K562 (cell line): ENCODE data around the gene IL1RL2. TPM values are rescaled to one million over a fixed set of nuclear protein-coding genes. Genes with fewer than 3 reads are reported as not detected.

ENCODE experiments used
- ATAC-seq: fragments of 200-7000 bp; cut with Tn5 transposase; 3 replicates; pipeline ENCODE4 v1.9.1; 2020; ENCODE audit warnings: moderate library complexity
- BruUV-seq: library from RNA; stranded (reverse); fragments of 400-500 nt; replicated peaks from 2 replicates; lab custom pipeline; 2021; lab: Mats Ljungman, UMichigan
- CTCF ChIA-PET: fragments of 300-600 bp; formaldehyde crosslinking; extraction: SDS; loops from one replicate; lab custom pipeline; 2021; ENCODE audit warnings: low intra/inter-chr PET ratio; lab: Yijun Ruan, JAX
- POLR2A ChIA-PET: fragments of 300-600, 350-650 bp; sonication (Branson Sonifier 250); formaldehyde crosslinking; extraction: SDS; loops from one replicate; lab custom pipeline; 2021; ENCODE audit warnings: antibody characterized with exemption, inconsistent platforms; lab: Yijun Ruan, JAX
- DNase-seq, 4 experiments: peaks; one replicate each; pipeline versions ENCODE4 v3.0.0 to v3.0.0-alpha.2; 2011 to 2018; ENCODE audit warnings: low spot score in 3 of 4, mixed read lengths in 3 of 4; ENCODE audit errors: extremely low read depth in 1 of 4
- FAIRE-seq: peaks from 2 replicates; lab custom pipeline; 2011; peaks lifted over from hg19 to GRCh38; lab: Jason Lieb, UNC
- H2AFZ ChIP-seq: 2 replicates; pipeline ENCODE4 v1.6.0; 2011; ENCODE audit warnings: low read depth, low read length, control low read depth, inconsistent platforms
- H3K27ac ChIP-seq: fragments of 200-600 bp; 3 replicates; pipeline ENCODE4 v1.8.0; 2011; ENCODE audit warnings: low read depth, mild to moderate bottlenecking, control low read depth, inconsistent platforms, low read length, moderate library complexity, mixed read lengths; ENCODE audit errors: extremely low read depth
- H3K27me3 ChIP-seq, 2 experiments: fragments of 300-600 bp in 1 of 2; 2 replicates in 1 of 2; 3 replicates in 1 of 2; pipeline versions ENCODE4 v1.6.0 to v1.8.0; 2011; ENCODE audit warnings: inconsistent platforms in 2 of 2, low read length in 2 of 2, mild to moderate bottlenecking in 1 of 2, mixed read lengths in 1 of 2, moderate library complexity in 1 of 2; ENCODE audit not compliant: control insufficient read depth in 2 of 2, insufficient read depth in 2 of 2
- H3K36me3 ChIP-seq: fragments of 300-600 bp; 3 replicates; pipeline ENCODE4 v1.8.0; 2011; ENCODE audit warnings: mild to moderate bottlenecking, low read length, inconsistent platforms; ENCODE audit not compliant: control insufficient read depth, insufficient read depth
- H3K4me1 ChIP-seq, 2 experiments: fragments of 200-600 bp in 1 of 2; replicated peaks in 1 of 2; 2 replicates in 1 of 2; 3 replicates in 1 of 2; pipeline versions ENCODE4 v1.5.1 to v1.8.0; 2011; ENCODE audit warnings: inconsistent platforms in 2 of 2, low read length in 2 of 2, mild to moderate bottlenecking in 1 of 2, mixed read lengths in 1 of 2, moderate library complexity in 1 of 2; ENCODE audit not compliant: control insufficient read depth in 2 of 2, insufficient read depth in 2 of 2
- H3K4me2 ChIP-seq: 2 replicates; pipeline ENCODE4 v1.6.1; 2011; ENCODE audit warnings: low read length, control low read depth, inconsistent platforms, mixed read lengths; ENCODE audit not compliant: insufficient read depth
- H3K4me3 ChIP-seq: fragments of 200-600 bp; sonication (generic), shearing (Covaris generic); 2 replicates; pipeline ENCODE4 v1.5.1; 2016; ENCODE audit warnings: control low read depth, inconsistent platforms
- H3K79me2 ChIP-seq: fragments of 200-600 bp; 3 replicates; pipeline ENCODE4 v1.8.0; 2011; ENCODE audit warnings: low read length, inconsistent platforms; ENCODE audit not compliant: control insufficient read depth, insufficient read depth
- H3K9ac ChIP-seq, 2 experiments: 2 replicates each; pipeline versions ENCODE4 v1.6.0 to v1.6.1; 2011; ENCODE audit warnings: low read depth in 2 of 2, low read length in 2 of 2, control low read depth in 1 of 2, inconsistent platforms in 1 of 2, mild to moderate bottlenecking in 1 of 2, mixed read lengths in 1 of 2; ENCODE audit not compliant: insufficient read depth in 1 of 2
- H3K9me1 ChIP-seq: one replicate; pipeline ENCODE4 v1.6.0; 2011; ENCODE audit warnings: inconsistent platforms, mild to moderate bottlenecking, low read length, moderate library complexity; ENCODE audit not compliant: control insufficient read depth, insufficient read depth
- H3K9me3 ChIP-seq: replicated peaks from 2 replicates; pipeline ENCODE4 v1.5.1; 2011; ENCODE audit warnings: low read depth, low read length, inconsistent platforms; ENCODE audit not compliant: control insufficient read depth, insufficient read depth
- H4K20me1 ChIP-seq: replicated peaks from 2 replicates; pipeline ENCODE4 v1.6.1; 2011; ENCODE audit warnings: low read length, inconsistent platforms, mixed read lengths; ENCODE audit not compliant: control insufficient read depth, insufficient read depth
- CBFA2T2 ChIP-seq: fragments of 450-650 bp; conservative IDR thresholded peaks from 2 replicates; pipeline ENCODE4 v1.6.1; 2017; ENCODE audit warnings: mild to moderate bottlenecking
- CCAR2 ChIP-seq: fragments of 200-400 bp; formaldehyde crosslinking; IDR thresholded peaks from 2 replicates; pipeline ENCODE4 v1.6.1; 2017; ENCODE audit warnings: mild to moderate bottlenecking, low read depth, low read length
- MCM5 ChIP-seq: fragments of 450-650 bp; IDR thresholded peaks from 2 replicates; pipeline ENCODE4 v1.6.1; 2016; ENCODE audit warnings: low read depth
- PHTF2 ChIP-seq: fragments of 250-450 bp; sonication (Bioruptor Pico); IDR thresholded peaks from 2 replicates; pipeline ENCODE4 v1.5.0; 2021; ENCODE audit warnings: mild to moderate bottlenecking
- RFX7 ChIP-seq: fragments of 250-450 bp; sonication (Bioruptor Pico); IDR thresholded peaks from 2 replicates; pipeline ENCODE4 v1.5.1; 2021; ENCODE audit warnings: mild to moderate bottlenecking
- SAP30 ChIP-seq: fragments of 200-600 bp; sonication (generic); IDR thresholded peaks from 2 replicates; pipeline ENCODE4 v1.6.1; 2012; ENCODE audit warnings: borderline replicate concordance, low read depth, mild to moderate bottlenecking, moderate library complexity, low read length, control low read depth, inconsistent platforms; ENCODE audit not compliant: insufficient read depth, poor library complexity, severe bottlenecking
- TCF7 ChIP-seq: sonication (generic); IDR thresholded peaks from 2 replicates; pipeline ENCODE4 v1.6.1; 2016; ENCODE audit warnings: antibody characterized with exemption, borderline replicate concordance
- TFAP4 ChIP-seq: sonication (generic); formaldehyde crosslinking; IDR thresholded peaks from 2 replicates; pipeline ENCODE4 v1.8.0; 2022; ENCODE audit warnings: missing genetic modification reagents, mild to moderate bottlenecking, moderate library complexity, borderline replicate concordance
- TGIF2 ChIP-seq: sonication (generic); formaldehyde crosslinking; IDR thresholded peaks from 2 replicates; pipeline ENCODE4 v1.8.1; 2022; ENCODE audit warnings: mild to moderate bottlenecking, missing genetic modification reagents, moderate library complexity
- TRIM28 ChIP-seq: fragments of 450-650 bp; IDR thresholded peaks from 2 replicates; pipeline ENCODE4 v1.6.1; 2017
- U2AF1 ChIP-seq: fragments of 200-400 bp; formaldehyde crosslinking; optimal IDR thresholded peaks from 2 replicates; pipeline ENCODE3; 2017; ENCODE audit warnings: mild to moderate bottlenecking, low read depth, low read length, moderate library complexity
- ZNF23 ChIP-seq: fragments of 250-450 bp; sonication (Bioruptor Pico); IDR thresholded peaks from 2 replicates; pipeline ENCODE4 v1.4.0; 2020; ENCODE audit warnings: mild to moderate bottlenecking
- ZNF311 ChIP-seq: fragments of 250-450 bp; sonication (Bioruptor Pico); IDR thresholded peaks from 2 replicates; pipeline ENCODE4 v1.4.0; 2020; ENCODE audit warnings: mild to moderate bottlenecking, moderate library complexity
- ZNF695 ChIP-seq: fragments of 450-650 bp; formaldehyde crosslinking; IDR thresholded peaks from 2 replicates; pipeline ENCODE4 v1.4.0; 2020; ENCODE audit warnings: mild to moderate bottlenecking, moderate library complexity
- WGBS: fragments of 100-300 bp; shearing (Covaris generic); methylation state at CpG from one replicate; pipeline ENCODE4 v1.1.6; 2016; ENCODE audit warnings: low coverage, mixed read lengths; ENCODE audit not compliant: insufficient coverage; ENCODE audit errors: missing lambda C conversion rate; 5-methylcytosine and 5-hydroxymethylcytosine counted together
- in situ Hi-C: fragments of 300-500 bp; cut with MboI; formaldehyde crosslinking; loops from 4 replicates; pipeline ENCODE4 v1.15.0; 2018; ENCODE audit warnings: inconsistent platforms, mixed read lengths
- intact Hi-C: fragments of 100-400 bp; cut with micrococcal nuclease; formaldehyde crosslinking; loops from 2 replicates; pipeline ENCODE4 v1.14.2; 2022
- polyA plus RNA-seq, 8 experiments: library from polyadenylated mRNA; depleted of rRNA in 4 of 8; stranded (reverse) in 5 of 8; unstranded in 3 of 8; fragments of >200 nt; fragmentation: Nextera tagmentation in 2 of 8; fragmentation: Illumina TruSeq in 1 of 8; extraction: Ambion mirVana in 2 of 8; extraction: Trizol in 1 of 8; gene quantifications; 2 replicates each; pipeline versions ENCODE4 v1.2.1 to v1.2.3, GENCODE V29; 2011 to 2014; ENCODE audit warnings: inconsistent platforms in 1 of 8, missing spikeins in 1 of 8
- total RNA-seq, 7 experiments: library from RNA; depleted of rRNA in 6 of 7; stranded (reverse); fragments of >200 nt in 6 of 7; fragmentation: Illumina TruSeq in 2 of 7; extraction: Trizol in 2 of 7; gene quantifications; 2 replicates each; pipeline versions ENCODE4 v1.2.1 to v1.2.3, GENCODE V29; 2011 to 2021; ENCODE audit warnings: low replicate concordance in 1 of 7
- TF ChIP-seq, protein P1 (sequence below): fragments of 450-650 bp; conservative IDR thresholded peaks from 2 replicates; pipeline ENCODE4 v1.6.1; 2016; ENCODE audit warnings: missing genetic modification characterization, low read depth, mild to moderate bottlenecking, missing compliant biosample characterization, moderate library complexity

The IL1RL2 gene
- total and polyA plus RNA-seq, 9 of the 15 experiments (the other 6 are each of a cell fraction or from before 2014, with no cell fraction given), result not detected

- no peak for FAIRE-seq
- CTCF ChIA-PET, result no interaction called here
- H3K27me3 ChIP-seq, result 0 out of 5 replicates have a peak, but pooled peaks cover 0 to 2% of the 10 kb centered on the region in 2 experiments
- no peaks in the 10 kb centered on the region for H4K20me1 ChIP-seq
- DNase-seq, result no peak
- no peak overlapping the region for H3K9ac ChIP-seq
- no peak for ATAC-seq
- no peak overlapping the region for H3K27ac ChIP-seq
- H3K4me1 ChIP-seq, result no peaks in the 10 kb centered on the region
- no peak overlapping the region for H3K4me2 ChIP-seq
- no peaks in the 10 kb centered on the region for H3K9me1 ChIP-seq
- H2AFZ ChIP-seq, result no peak overlapping the region
- H3K36me3 ChIP-seq, result no peaks in the 10 kb centered on the region
- in situ Hi-C loops, result no loop called here
- no peak overlapping the region for H3K4me3 ChIP-seq
- no TSS peak for BruUV-seq
- H3K79me2 ChIP-seq, result no peaks in the 10 kb centered on the region
- TF ChIP-seq TGIF2 (no peak), CCAR2 (no peak), TCF7 (no peak), RFX7 (no peak), U2AF1 (no peak), ZNF23 (CRISPR knock-in tag) (no peak), TRIM28 (no peak), PHTF2 (CRISPR knock-in tag) (no peak), MCM5 (no peak), ZNF311 (CRISPR knock-in tag) (no peak), TFAP4 (CRISPR knock-in tag) (no peak), SAP30 (no peak), ZNF695 (CRISPR knock-in tag) (no peak), CBFA2T2 (no peak)
- TF ChIP-seq, protein P1, sequence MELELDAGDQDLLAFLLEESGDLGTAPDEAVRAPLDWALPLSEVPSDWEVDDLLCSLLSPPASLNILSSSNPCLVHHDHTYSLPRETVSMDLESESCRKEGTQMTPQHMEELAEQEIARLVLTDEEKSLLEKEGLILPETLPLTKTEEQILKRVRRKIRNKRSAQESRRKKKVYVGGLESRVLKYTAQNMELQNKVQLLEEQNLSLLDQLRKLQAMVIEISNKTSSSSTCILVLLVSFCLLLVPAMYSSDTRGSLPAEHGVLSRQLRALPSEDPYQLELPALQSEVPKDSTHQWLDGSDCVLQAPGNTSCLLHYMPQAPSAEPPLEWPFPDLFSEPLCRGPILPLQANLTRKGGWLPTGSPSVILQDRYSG (tag), result no peak
- POLR2A ChIA-PET, result no interaction called here
- intact Hi-C loops, result no loop called here
- no peaks in the 10 kb centered on the region for H3K9me3 ChIP-seq
- WGBS, result 19% methylated on average over 2 of the region's 2 CpGs
Measured at GRCh38 chr2:102285368-102285767, 98.5 kb downstream of the IL1RL2 start.
